Measurements from ENCODE around the gene CYB5D1. TPM values are rescaled to one million over a fixed set of nuclear protein-coding genes. Genes with fewer than 3 reads are reported as not detected.

Gene CYB5D1
- total RNA-seq, 2 experiments from 2014 or later: 7.3 to 7.9 TPM

DNA sequence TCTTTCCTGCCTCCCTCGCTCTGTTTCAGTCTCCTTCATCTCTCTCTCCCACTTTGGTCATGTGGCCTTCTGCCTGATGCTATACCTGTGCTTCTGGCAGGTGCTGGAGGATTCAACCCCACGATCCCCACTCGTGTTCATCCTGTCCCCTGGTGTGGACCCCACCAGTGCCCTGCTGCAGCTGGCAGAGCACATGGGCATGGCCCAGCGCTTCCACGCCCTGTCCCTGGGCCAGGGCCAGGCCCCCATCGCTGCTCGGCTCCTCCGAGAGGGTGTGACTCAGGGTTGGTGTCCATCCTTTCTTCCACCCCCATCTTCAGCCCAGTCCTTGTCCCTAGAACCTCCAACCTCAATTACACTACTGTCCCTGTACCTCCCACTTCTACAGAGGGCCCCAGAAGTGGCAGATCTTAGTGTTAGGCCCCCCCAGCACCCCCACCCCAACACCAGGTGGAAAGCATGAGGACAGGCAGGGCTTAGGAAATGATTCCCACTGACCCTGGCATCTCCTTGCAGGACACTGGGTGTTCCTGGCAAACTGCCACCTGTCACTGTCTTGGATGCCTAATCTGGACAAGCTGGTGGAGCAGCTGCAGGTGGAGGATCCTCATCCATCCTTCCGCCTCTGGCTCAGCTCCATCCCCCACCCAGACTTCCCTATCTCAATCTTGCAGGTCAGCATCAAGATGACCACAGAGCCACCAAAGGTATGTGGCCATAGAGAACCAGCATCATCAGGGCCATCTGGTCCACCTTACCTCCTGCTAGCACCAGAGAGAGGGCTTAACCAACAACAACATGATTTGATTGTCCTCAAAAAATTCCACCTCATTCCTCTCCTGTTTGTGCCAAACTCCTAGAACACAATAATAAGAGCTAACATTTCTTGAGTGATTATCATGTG, 33.5 kb upstream of the CYB5D1 start:
- ATAC-seq (ENCODE audit: low read depth) (no peak), DNase-seq (no peak)
- no peak overlapping the region for H3K4me3 Mint-ChIP-seq
- H3K27me3 Mint-ChIP-seq: peaks cover 12% of the 10 kb centered on the region
- H3K9me3 Mint-ChIP-seq: no peaks in the 10 kb centered on the region
- no peak overlapping the region for H3K27ac Mint-ChIP-seq
- POLR2A ChIA-PET: interaction anchor here (1.1 to 1.2 kb wide), 2 partner anchors 11 to 18 kb away, joined by 3 to 4 read pairs; no protein-coding TSS in a partner anchor
- H3K36me3 Mint-ChIP-seq: no peaks in the 10 kb centered on the region
- H3K4me1 Mint-ChIP-seq: peaks cover 2% of the 10 kb centered on the region

DNA sequence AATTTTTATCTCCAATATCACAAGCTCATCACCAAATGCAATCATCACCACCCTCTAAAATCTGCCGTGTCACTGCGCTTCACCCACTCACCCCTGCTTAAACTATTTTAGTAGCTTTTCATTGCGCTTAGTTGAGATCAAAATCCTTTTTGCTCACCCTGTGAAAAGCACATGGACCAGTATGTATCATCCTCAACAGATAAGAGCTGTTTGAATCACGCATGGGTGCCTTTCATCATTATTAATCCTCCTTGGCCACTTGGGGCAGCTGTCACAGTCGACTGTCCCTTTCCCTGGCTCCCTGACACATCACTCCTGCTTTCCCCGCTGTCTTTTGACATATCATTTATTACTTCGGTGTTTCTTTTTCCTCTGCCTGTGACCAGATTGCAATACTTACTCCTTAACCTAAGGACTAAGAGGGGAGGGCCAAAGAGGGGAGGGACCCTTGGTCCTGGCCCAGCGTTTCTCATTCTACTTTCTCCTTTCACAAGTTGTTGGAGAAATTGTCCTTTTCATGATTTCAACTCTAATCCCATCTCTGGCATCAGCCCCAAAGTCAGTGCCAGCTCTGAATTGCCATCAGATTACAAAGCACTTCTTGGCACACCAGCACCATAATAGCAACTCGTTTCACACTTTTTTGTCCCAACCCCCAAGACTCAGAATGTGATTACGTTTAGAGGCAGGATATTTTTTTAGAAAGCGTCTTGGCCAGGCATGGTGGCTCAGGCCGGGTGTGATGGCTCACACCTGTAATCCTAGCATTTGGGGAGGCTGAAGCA, 32.4 kb upstream of the CYB5D1 start:
- Mint-ChIP-seq H3K4me3 (no peak overlapping the region), H3K4me1 (peaks cover 2% of the 10 kb centered on the region), H3K9me3 (no peaks in the 10 kb centered on the region), H3K36me3 (no peaks in the 10 kb centered on the region), H3K27ac (no peak overlapping the region), H3K27me3 (peaks cover 15% of the 10 kb centered on the region)
- ATAC-seq (ENCODE audit: low read depth) (no peak), DNase-seq (no peak)
- POLR2A ChIA-PET: interaction anchor here (1.1 to 1.2 kb wide), 2 partner anchors 10 to 17 kb away, joined by 3 to 4 read pairs; no protein-coding TSS in a partner anchor

DNA sequence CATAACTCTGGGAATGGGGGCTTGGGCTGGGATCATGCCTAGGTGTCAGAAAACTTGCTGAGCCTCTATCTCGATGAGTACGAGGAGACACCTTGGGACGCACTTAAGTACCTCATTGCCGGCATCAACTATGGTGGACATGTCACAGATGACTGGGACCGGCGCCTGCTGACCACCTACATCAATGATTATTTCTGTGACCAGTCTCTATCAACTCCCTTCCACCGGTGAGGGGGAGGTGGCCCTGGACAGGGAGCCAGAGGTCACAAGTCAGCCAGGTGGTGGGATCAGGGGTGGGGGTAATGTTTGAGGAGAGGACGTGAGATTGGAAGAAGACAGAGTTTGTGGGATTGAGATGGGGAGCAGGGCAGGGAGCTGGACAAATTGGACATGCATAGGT, 27.2 kb upstream of the CYB5D1 start:
- peaks cover 30% of the 10 kb centered on the region for H3K27me3 Mint-ChIP-seq
- POLR2A ChIA-PET: no interaction called here
- H3K4me3 Mint-ChIP-seq: no peak overlapping the region

DNA sequence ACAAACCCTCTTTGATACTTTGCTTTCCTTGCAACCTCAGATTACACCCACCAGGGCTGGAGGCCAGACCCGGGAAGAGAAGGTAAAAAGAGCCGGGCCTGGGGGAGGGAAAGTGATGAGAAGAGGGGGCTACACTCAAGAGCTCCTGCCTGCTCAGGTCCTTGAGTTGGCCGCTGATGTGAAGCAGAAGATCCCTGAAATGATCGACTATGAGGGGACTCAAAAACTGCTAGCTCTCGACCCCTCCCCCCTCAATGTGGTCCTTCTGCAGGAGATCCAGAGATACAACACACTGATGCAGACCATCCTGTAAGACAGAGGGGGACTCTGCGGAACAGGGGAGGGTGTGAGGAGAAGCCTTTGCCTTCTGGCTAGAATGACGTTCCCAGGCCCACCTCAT, 26.6 kb upstream of the CYB5D1 start:
- Mint-ChIP-seq H3K4me1 (peaks cover 6% of the 10 kb centered on the region), H3K27me3 (peaks cover 30% of the 10 kb centered on the region), H3K27ac (no peak overlapping the region), H3K36me3 (no peaks in the 10 kb centered on the region), H3K9me3 (no peaks in the 10 kb centered on the region), H3K4me3 (no peak overlapping the region)
- DNase-seq (no peak), ATAC-seq (ENCODE audit: low read depth) (no peak)
- POLR2A ChIA-PET: no interaction called here

More for the DNA sequence above, 27.2 kb upstream of the CYB5D1 start:
- no peak for DNase-seq
- Mint-ChIP-seq H3K27ac (no peak overlapping the region), H3K4me1 (peaks cover 6% of the 10 kb centered on the region), H3K36me3 (no peaks in the 10 kb centered on the region), H3K9me3 (no peaks in the 10 kb centered on the region)
- no peak for ATAC-seq (ENCODE audit: low read depth)

DNA sequence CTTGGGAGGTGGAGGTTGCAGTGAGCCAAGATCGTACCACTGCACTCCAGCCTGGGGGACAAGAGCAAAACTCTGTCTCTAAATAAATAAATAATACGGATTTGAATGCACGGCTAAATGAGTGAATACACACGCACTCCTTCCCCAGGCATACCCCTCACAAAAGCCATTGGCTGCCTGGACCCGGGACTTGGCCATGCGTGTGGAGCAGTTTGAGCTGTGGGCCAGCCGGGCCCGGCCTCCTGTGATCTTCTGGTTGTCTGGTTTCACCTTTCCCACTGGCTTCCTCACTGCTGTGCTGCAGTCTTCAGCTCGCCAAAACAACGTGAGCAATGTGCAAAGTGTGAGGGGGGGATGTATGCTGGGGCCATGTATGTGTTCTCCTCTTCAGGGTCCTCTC, 25.4 kb upstream of the CYB5D1 start:
- Mint-ChIP-seq H3K9me3 (no peaks in the 10 kb centered on the region), H3K27ac (no peak overlapping the region), H3K4me3 (no peak overlapping the region), H3K27me3 (peaks cover 27% of the 10 kb centered on the region), H3K4me1 (peaks cover 17% of the 10 kb centered on the region), H3K36me3 (no peaks in the 10 kb centered on the region)
- no peak for ATAC-seq (ENCODE audit: low read depth)
- no peak for DNase-seq
- POLR2A ChIA-PET: interaction anchor here (1.2 to 1.6 kb wide), 2 partner anchors 10 to 25 kb away, joined by 3 to 4 read pairs; partner anchors contain the start of gene NAA38

DNA sequence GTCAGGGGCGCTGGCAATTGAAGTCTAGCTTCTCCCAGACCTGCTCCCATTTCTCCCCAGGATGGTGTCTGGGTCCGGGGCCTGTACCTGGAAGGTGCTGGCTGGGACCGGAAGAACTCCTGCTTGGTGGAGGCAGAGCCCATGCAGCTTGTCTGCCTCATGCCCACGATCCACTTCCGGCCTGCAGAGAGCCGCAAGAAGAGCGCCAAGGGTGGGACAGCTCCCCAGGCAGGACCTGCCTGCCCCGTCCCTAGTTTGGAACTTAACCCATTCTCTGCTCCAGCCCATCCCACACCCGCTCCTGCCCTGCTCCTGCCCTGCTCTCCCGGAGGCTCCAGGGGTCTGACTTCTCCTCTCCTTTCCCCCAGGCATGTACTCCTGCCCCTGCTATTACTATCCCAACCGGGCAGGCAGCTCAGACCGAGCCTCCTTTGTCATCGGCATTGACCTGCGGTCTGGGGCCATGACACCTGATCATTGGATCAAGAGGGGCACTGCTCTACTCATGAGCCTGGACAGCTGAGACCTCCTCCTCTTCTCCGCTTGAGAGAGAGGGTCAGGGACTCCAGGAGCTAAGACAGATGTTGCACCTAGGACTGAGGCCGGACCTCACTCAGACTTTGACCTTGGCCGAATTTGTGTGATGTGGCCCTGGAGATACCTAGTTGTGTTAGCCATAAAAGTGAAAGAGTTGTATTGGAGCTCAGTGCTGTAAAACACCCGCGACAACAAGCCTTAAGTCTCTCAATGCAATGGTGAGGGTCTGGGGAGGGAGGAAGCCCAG, 24.6 kb upstream of the CYB5D1 start:
- H3K36me3 Mint-ChIP-seq: no peaks in the 10 kb centered on the region
- peak overlapping the region; percentile 84 for H3K27ac Mint-ChIP-seq
- H3K4me3 Mint-ChIP-seq: peak overlapping the region; percentile 94
- peaks cover 23% of the 10 kb centered on the region for H3K27me3 Mint-ChIP-seq
- ATAC-seq (ENCODE audit: low read depth): no peak
- DNase-seq: peak; percentile 34
- POLR2A ChIA-PET: interaction anchor here (0.9 to 3.3 kb wide), 4 partner anchors 9 to 147 kb away, joined by 3 to 18 read pairs (median 4); partner anchors contain the start of gene NAA38
- H3K9me3 Mint-ChIP-seq: no peaks in the 10 kb centered on the region
- H3K4me1 Mint-ChIP-seq: peaks cover 21% of the 10 kb centered on the region

DNA sequence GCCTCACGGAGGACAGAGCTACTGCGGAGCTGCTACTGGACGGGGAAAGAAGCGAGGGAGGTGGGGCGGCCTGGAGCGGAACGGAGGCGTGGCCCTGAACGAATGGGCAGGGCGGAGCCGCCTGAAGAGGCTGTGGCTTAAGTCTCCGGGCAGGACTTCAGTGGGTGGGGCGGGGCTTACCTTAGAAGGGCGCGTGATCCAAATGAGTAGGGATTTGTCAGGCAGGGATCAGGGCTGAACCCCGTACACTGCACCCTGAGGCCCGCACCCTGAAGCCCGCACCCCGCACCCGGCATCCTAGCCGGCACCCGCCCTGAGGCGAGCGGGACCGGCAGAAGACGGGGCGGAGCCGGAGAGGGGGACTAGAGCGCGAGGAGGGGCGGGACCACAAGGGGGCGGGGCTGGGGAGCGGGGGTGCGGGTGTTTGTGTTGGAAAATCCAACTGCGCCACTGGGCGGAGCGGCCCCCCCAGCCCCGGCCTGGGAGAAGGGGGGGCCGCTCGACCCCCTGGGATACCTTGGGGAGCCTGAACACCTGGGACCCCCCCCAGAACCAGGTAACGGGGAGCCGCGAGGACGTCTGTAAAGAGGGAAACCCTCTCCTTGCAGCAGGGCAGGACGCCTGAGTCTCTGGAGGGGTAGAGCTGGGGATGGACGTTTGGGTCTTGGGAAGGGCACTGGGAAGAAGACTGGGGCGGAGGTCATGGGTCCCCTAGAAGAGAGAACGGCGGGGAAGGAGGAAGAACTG, 23.8 kb upstream of the CYB5D1 start, which contains the start of gene KDM6B:
Gene KDM6B (plus strand): TSS at position 423 of the 747 bp plus-strand sequence. CDS start 11,338 bp downstream, outside the sequence.
- peaks cover 23% of the 10 kb centered on the region for H3K27me3 Mint-ChIP-seq
- H3K4me3 Mint-ChIP-seq: peak within 1 kb of the TSS; percentile 94
- H3K27ac Mint-ChIP-seq: peak within 1 kb of the TSS; percentile 93
- DNase-seq (peak; percentile 88), ATAC-seq (ENCODE audit: low read depth) (peak; percentile 66)
- H3K4me1 Mint-ChIP-seq: peaks cover 27% of the 10 kb centered on the region
- H3K36me3 Mint-ChIP-seq: no peaks in the 10 kb centered on the region
- H3K9me3 Mint-ChIP-seq: no peaks in the 10 kb centered on the region
- POLR2A ChIA-PET: interaction anchor here (0.9 to 3.3 kb wide), 8 partner anchors 8 to 148 kb away, joined by 3 to 21 read pairs (median 4); partner anchors contain the start of gene NAA38

DNA sequence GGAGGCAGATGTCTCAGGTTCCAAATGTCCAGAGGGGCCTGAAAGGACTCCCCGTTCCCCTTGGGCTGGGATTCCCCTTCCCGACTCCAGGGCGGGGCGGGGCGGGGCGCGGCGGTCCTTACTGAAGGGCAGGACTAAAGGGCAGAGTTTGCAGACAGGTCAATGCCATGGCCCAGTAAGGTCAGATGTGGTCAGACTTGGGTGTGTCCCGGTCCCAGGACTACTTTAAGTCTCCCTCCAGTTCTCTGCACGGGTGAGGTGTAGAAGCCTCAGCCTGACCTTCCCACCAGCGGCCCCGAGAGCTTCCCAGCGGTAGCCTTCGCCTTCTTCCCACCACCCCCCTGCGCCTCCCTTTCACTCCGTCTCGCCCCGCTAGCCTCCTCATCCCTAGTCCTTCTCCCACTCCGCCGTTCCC, 23.3 kb upstream of the CYB5D1 start:
- POLR2A ChIA-PET: interaction anchor here (1.0 to 3.3 kb wide), 6 partner anchors 9 to 148 kb away, joined by 4 to 21 read pairs (median 8); partner anchors contain the start of genes NAA38 and TP53
- Mint-ChIP-seq H3K4me3 (peak overlapping the region; percentile 94), H3K9me3 (no peaks in the 10 kb centered on the region), H3K4me1 (peaks cover 32% of the 10 kb centered on the region), H3K36me3 (no peaks in the 10 kb centered on the region), H3K27me3 (peaks cover 20% of the 10 kb centered on the region), H3K27ac (peak overlapping the region; percentile 93)
- ATAC-seq (ENCODE audit: low read depth) (peak; percentile 6), DNase-seq (no peak)

DNA sequence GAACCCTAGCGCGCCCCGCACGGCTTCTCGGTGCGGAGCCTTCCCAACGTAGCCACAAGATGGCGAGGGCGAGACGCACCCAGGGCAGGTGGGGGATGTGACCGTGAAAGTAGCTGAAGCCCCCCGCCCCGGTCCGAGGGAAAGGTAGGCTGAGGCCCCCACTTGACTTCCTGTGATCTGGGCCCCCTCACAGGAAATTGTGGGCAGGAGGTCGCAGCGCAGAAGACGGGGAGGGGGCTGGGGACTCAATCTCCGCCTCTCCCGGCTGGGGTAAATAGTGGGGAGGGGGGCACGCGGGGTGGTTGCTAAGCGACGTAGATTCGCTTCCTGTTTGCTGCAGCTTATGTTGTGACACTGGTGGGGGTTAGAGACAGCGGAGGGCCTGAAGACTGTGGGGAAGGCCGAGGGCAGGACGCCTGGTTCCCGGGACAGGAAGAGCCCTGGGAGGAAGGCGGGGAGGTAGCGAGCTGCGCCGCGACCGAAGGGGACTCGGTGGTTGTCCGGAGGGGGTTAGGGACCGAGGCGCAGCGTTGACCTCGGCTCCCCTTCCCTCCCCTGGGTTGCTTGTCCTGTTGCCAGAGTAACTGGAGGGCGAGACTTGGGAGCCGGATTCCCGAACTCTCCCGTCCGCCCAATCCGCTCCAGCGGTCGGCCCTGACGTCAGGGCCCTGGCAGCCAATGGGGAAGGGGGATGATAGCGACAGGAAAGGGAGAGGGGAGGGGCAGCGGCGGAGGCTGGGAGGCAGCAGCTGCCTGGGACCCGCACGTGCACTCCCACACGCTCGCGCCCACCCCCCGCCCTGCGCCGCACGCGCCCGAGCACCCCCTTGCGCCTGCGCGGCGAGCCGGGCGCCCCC, 22.6 kb upstream of the CYB5D1 start:
- no peaks in the 10 kb centered on the region for H3K9me3 Mint-ChIP-seq
- peak; percentile 82 for DNase-seq

DNA sequence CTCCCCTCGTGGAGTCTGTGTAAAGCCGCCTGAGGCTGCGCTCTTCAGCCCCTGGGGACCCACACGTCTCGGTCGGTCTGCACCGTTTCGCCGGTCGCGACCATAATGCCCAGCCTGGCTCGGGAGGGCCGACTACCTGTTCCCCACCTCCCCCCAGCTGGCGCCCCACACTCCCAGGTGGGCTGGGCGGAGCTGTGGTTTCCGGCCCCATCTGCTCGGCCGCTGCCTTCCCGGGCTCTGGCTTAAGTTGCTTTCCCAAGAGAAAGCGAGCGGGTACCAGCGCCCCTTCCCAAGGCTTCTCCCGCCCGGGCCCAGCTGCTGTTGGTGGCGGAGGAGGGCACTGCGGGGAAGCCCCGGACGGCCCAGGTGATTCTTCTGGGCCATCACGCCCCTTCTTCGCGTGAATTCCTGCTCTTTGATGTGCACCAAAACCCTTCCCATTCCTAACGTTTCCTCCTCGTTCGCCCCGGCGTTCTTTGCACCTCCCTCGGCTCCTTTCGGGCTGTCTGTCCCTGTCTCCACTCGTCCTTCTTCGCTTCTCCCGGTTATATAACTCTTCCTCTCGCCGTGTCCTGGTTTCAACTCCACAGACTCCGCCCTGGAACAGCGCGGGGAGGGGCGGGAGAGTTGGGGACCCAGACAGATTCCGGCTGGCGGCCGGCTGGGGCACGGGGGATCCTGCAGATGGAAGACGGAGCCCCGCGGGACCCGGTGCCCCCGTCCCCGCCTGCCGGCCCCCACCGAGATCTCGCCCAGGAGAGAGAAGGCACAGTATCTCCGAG, 21.8 kb upstream of the CYB5D1 start:
- H3K27me3 Mint-ChIP-seq: peaks cover 17% of the 10 kb centered on the region
- peak; percentile 59 for DNase-seq
- H3K4me3 Mint-ChIP-seq: peak overlapping the region; percentile 88
- H3K4me1 Mint-ChIP-seq: peaks cover 43% of the 10 kb centered on the region
- ATAC-seq (ENCODE audit: low read depth): no peak
- POLR2A ChIA-PET: interaction anchor here (1.6 to 3.3 kb wide), 3 partner anchors 9 to 21 kb away, joined by 4 to 21 read pairs (median 18); partner anchors contain the start of gene NAA38
- H3K9me3 Mint-ChIP-seq: no peaks in the 10 kb centered on the region
- H3K36me3 Mint-ChIP-seq: no peaks in the 10 kb centered on the region
- H3K27ac Mint-ChIP-seq: peak overlapping the region; percentile 77

More for the DNA sequence above, 22.6 kb upstream of the CYB5D1 start:
- Mint-ChIP-seq H3K4me3 (peak overlapping the region; percentile 94), H3K27me3 (peaks cover 20% of the 10 kb centered on the region), H3K36me3 (no peaks in the 10 kb centered on the region), H3K4me1 (peaks cover 37% of the 10 kb centered on the region), H3K27ac (peak overlapping the region; percentile 93)
- ATAC-seq (ENCODE audit: low read depth): peak; percentile 49
- POLR2A ChIA-PET: interaction anchor here (1.0 to 3.3 kb wide), 6 partner anchors 8 to 148 kb away, joined by 4 to 21 read pairs (median 8); partner anchors contain the start of genes NAA38 and TP53
